ENCODE data around the gene PCCA.

DNA sequence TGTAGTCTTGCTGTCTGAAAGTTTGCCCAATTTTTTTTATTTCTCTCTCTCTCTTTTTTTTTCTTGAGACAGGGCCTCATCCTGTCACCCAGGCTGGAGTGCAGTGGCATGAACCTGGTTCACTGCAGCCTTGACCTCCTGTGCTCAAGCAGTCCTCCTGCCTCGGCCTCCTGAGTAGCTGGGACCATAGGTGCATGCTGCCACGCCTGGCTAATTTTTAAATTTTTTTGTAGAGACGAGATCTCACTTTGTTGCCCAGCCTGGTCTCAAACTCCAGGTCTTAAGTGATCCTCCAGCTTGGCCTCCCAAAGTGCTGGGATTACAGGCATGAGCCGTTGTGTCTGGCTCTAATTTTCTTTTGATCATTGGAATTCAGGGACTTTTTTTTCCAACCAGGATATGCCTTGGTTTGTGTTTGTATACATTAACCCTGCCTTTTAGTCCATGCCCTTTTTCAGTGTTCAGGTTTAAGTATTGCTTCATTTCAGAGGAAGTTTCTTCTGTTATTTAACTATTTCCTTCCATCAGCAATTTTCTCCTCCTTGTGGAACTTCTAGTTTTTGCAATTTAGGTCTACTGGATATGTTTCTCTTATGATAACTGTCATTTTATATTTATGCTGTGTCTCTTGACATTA, 201.4 kb downstream of the PCCA start:
- TF ChIP-seq, protein P1, sequence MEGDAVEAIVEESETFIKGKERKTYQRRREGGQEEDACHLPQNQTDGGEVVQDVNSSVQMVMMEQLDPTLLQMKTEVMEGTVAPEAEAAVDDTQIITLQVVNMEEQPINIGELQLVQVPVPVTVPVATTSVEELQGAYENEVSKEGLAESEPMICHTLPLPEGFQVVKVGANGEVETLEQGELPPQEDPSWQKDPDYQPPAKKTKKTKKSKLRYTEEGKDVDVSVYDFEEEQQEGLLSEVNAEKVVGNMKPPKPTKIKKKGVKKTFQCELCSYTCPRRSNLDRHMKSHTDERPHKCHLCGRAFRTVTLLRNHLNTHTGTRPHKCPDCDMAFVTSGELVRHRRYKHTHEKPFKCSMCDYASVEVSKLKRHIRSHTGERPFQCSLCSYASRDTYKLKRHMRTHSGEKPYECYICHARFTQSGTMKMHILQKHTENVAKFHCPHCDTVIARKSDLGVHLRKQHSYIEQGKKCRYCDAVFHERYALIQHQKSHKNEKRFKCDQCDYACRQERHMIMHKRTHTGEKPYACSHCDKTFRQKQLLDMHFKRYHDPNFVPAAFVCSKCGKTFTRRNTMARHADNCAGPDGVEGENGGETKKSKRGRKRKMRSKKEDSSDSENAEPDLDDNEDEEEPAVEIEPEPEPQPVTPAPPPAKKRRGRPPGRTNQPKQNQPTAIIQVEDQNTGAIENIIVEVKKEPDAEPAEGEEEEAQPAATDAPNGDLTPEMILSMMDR (conservative IDR thresholded peaks at IDR 0.05 in 1 of 2, IDR thresholded peaks at IDR 0.05 in 1 of 2; ENCODE audit: low read depth in 1 of 2, low read length in 2 of 2), result no peak
- no peak for TF ChIP-seq EZH2 (IDR thresholded peaks at IDR 0.05; ENCODE audit: low read length, missing control alignments)
